Measurements from ENCODE around the gene NOS1. TPM values are rescaled to one million over a fixed set of nuclear protein-coding genes. Genes with fewer than 3 reads are reported as not detected.

Gene NOS1
- polyA plus RNA-seq, 1 donor from 2014 or later: not detected

DNA sequence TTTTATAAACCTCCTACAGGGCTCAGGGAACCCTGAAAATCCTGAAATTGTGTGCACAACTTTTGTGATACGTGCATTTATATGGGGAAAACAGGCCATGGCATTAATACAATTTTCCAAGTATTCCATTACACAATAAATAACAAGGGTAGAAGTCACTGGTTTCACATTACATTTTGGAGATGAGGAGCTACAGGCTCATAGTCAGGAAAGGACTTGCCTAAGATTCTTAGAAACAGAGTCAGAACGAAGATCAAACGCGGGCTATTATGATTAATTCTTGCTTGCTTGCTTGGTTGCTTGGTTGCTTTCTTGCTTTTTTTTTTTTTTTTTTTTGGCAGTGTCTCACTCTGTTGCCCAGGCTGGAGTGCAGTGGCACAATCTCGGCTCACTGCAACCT lies 16.7 kb downstream of the NOS1 start:
- Histone ChIP-seq H3K79me2 (replicated peaks; ENCODE audit: insufficient read depth, low read length) (no peaks in the 10 kb centered on the region), H4K20me1 (ENCODE audit: insufficient read depth) (no peaks in the 10 kb centered on the region), H3K9me2 (ENCODE audit: insufficient read depth, low read length) (no peaks in the 10 kb centered on the region), H3K27me3 (ENCODE audit: insufficient read depth, low read depth, low read length) (no peaks in the 10 kb centered on the region), H3K9ac (ENCODE audit: low read length) (no peak overlapping the region), H3K27ac (ENCODE audit: low read length) (no peak overlapping the region), H2AFZ (ENCODE audit: low read depth, low read length) (no peak overlapping the region), H3K9me3 (ENCODE audit: low read length) (no peaks in the 10 kb centered on the region), H3F3A (ENCODE audit: insufficient read depth, low read length, poor library complexity, severe bottlenecking) (no peaks in the 10 kb centered on the region), H3K36me3 (ENCODE audit: insufficient read depth, low read length) (no peaks in the 10 kb centered on the region), H3K4me2 (ENCODE audit: low read length) (no peak overlapping the region), H3K4me3 (ENCODE audit: low read length) (no peak overlapping the region)
- TF ChIP-seq POLR2AphosphoS5 (IDR thresholded peaks at IDR 0.05) (no peak), RAD21 (conservative IDR thresholded peaks at IDR 0.05) (no peak), EZH2 (IDR thresholded peaks at IDR 0.05; ENCODE audit: borderline replicate concordance, insufficient read depth, low read length, poor library complexity, severe bottlenecking) (no peak), SMC3 (conservative IDR thresholded peaks at IDR 0.05; ENCODE audit: poor library complexity) (no peak), MXI1 (conservative IDR thresholded peaks at IDR 0.05; ENCODE audit: poor library complexity, severe bottlenecking) (no peak), REST (IDR thresholded peaks at IDR 0.05; ENCODE audit: borderline replicate concordance) (no peak), TAF1 (IDR thresholded peaks at IDR 0.05; ENCODE audit: low read depth) (no peak), EP300 (conservative IDR thresholded peaks at IDR 0.05; ENCODE audit: poor library complexity, severe bottlenecking) (no peak)
- TF ChIP-seq, protein P1, sequence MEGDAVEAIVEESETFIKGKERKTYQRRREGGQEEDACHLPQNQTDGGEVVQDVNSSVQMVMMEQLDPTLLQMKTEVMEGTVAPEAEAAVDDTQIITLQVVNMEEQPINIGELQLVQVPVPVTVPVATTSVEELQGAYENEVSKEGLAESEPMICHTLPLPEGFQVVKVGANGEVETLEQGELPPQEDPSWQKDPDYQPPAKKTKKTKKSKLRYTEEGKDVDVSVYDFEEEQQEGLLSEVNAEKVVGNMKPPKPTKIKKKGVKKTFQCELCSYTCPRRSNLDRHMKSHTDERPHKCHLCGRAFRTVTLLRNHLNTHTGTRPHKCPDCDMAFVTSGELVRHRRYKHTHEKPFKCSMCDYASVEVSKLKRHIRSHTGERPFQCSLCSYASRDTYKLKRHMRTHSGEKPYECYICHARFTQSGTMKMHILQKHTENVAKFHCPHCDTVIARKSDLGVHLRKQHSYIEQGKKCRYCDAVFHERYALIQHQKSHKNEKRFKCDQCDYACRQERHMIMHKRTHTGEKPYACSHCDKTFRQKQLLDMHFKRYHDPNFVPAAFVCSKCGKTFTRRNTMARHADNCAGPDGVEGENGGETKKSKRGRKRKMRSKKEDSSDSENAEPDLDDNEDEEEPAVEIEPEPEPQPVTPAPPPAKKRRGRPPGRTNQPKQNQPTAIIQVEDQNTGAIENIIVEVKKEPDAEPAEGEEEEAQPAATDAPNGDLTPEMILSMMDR (IDR thresholded peaks at IDR 0.05; ENCODE audit: poor library complexity, severe bottlenecking): no peak

DNA sequence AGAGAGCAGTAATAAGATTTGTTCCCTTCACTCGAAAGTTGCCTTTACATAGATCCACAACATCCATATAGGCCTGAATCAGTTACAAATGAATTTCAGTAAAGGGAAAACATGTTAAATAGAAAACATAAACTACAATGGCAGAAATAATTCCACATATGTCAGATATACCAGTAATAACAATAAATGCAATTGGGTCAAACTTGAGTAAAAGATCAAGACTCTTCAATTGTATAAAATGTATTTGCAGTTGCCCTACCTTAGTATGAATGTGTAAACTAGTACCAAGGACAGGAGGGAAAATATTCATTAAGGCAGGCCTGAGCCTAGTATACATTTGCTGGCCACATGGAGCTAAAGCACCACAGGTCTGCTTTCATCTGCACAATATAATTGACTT lies 17.6 kb downstream of the NOS1 start:
- H3F3A ChIP-seq (ENCODE audit: insufficient read depth, low read length, poor library complexity, severe bottlenecking): no peaks in the 10 kb centered on the region
- no peaks in the 10 kb centered on the region for H3K79me2 ChIP-seq (replicated peaks; ENCODE audit: insufficient read depth, low read length)
- H3K4me3 ChIP-seq (ENCODE audit: low read length): no peak overlapping the region
- H3K36me3 ChIP-seq (ENCODE audit: insufficient read depth, low read length): no peaks in the 10 kb centered on the region
- H3K9me2 ChIP-seq (ENCODE audit: insufficient read depth, low read length): no peaks in the 10 kb centered on the region
- no peaks in the 10 kb centered on the region for H3K27me3 ChIP-seq (ENCODE audit: insufficient read depth, low read depth, low read length)
- H3K9me3 ChIP-seq (ENCODE audit: low read length): no peaks in the 10 kb centered on the region
- no peak for TF ChIP-seq POLR2AphosphoS5 (IDR thresholded peaks at IDR 0.05)
- no peak for TF ChIP-seq TAF1 (IDR thresholded peaks at IDR 0.05; ENCODE audit: low read depth)
- TF ChIP-seq REST (IDR thresholded peaks at IDR 0.05; ENCODE audit: borderline replicate concordance): no peak
- no peak for TF ChIP-seq EZH2 (IDR thresholded peaks at IDR 0.05; ENCODE audit: borderline replicate concordance, insufficient read depth, low read length, poor library complexity, severe bottlenecking)
- TF ChIP-seq, protein P1 (IDR thresholded peaks at IDR 0.05; ENCODE audit: poor library complexity, severe bottlenecking): no peak
- TF ChIP-seq EP300 (conservative IDR thresholded peaks at IDR 0.05; ENCODE audit: poor library complexity, severe bottlenecking): no peak
- TF ChIP-seq MXI1 (conservative IDR thresholded peaks at IDR 0.05; ENCODE audit: poor library complexity, severe bottlenecking): no peak
- no peak overlapping the region for H3K27ac ChIP-seq (ENCODE audit: low read length)
- H4K20me1 ChIP-seq (ENCODE audit: insufficient read depth): no peaks in the 10 kb centered on the region
- no peak overlapping the region for H3K4me2 ChIP-seq (ENCODE audit: low read length)
- H3K9ac ChIP-seq (ENCODE audit: low read length): no peak overlapping the region
- H2AFZ ChIP-seq (ENCODE audit: low read depth, low read length): no peak overlapping the region
